ENCODE measurements around the gene PLAU. TPM values are rescaled to one million over a fixed set of nuclear protein-coding genes. Genes with fewer than 3 reads are reported as not detected.
A peak's percentile ranks its signal among the peaks of the same experiment; 100 is the strongest.

The PLAU gene
- total and polyA plus RNA-seq, 9 of the 15 experiments (the other 6 are each of a cell fraction or from before 2014, with no cell fraction given) = 2.1 to 16.9 (median 3.3) TPM

- Histone ChIP-seq H3K27me3 (ENCODE audit: control insufficient read depth in 2 of 2, insufficient read depth in 2 of 2, low read length in 2 of 2) (no peaks in the 10 kb centered on the region), H3K36me3 (ENCODE audit: control insufficient read depth, insufficient read depth, low read length) (no peaks in the 10 kb centered on the region), H3K9me1 (ENCODE audit: control insufficient read depth, insufficient read depth, low read length) (no peaks in the 10 kb centered on the region), H3K27ac (ENCODE audit: extremely low read depth, low read depth, low read length) (no peak overlapping the region), H3K9me3 (replicated peaks; ENCODE audit: control insufficient read depth, insufficient read depth, low read depth, low read length) (0 out of 2 replicates have a peak, but pooled peaks cover 3% of the 10 kb centered on the region), H3K4me1 (replicated peaks in 1 of 2; ENCODE audit: control insufficient read depth in 2 of 2, insufficient read depth in 2 of 2, low read length in 2 of 2) (peaks cover 0 to 7% of the 10 kb centered on the region in 2 experiments; a peak in 2 of 5 replicates), H3K79me2 (ENCODE audit: control insufficient read depth, insufficient read depth, low read length) (no peaks in the 10 kb centered on the region), H4K20me1 (replicated peaks; ENCODE audit: control insufficient read depth, insufficient read depth, low read length) (no peaks in the 10 kb centered on the region), H3K9ac (ENCODE audit: insufficient read depth in 1 of 2, low read depth in 2 of 2, low read length in 2 of 2) (no peak overlapping the region), H2AFZ (ENCODE audit: low read depth, low read length) (no peak overlapping the region), H3K4me2 (ENCODE audit: insufficient read depth, low read length) (no peak overlapping the region), H3K4me3 (no peak overlapping the region)
- DNase-seq (ENCODE audit: extremely low read depth in 1 of 4, low spot score in 3 of 4) (no peak), ATAC-seq (peak; percentile 42; the same call in 1 of the 3 replicates), FAIRE-seq (no peak)
- WGBS (ENCODE audit: insufficient coverage, low coverage, missing lambda C conversion rate) = 83% methylated on average over 9 of the region's 9 CpGs
- BruUV-seq (replicated peaks) = no TSS peak
- intact Hi-C loops (cut with micrococcal nuclease) (no loop called here), in situ Hi-C loops (cut with MboI) (no loop called here)
- TF ChIP-seq CBFB (CRISPR knock-in tag; IDR thresholded peaks at IDR 0.05) = no peak
- TF ChIP-seq CTCF (IDR thresholded peaks at IDR 0.05 in 2 of 3, conservative IDR thresholded peaks at IDR 0.05 in 1 of 3; ENCODE audit: insufficient read depth in 2 of 3, low read depth in 1 of 3, low read length in 3 of 3) = peak in 1 of 3 experiments; percentile 20; a peak in 1 of 6 replicates
- ChIA-PET POLR2A (interaction anchor here (0.9 to 1.0 kb wide), 2 partner anchors 16 to 205 kb away, joined by 3 read pairs; partner anchors contain the start of gene ADK), CTCF (ENCODE audit: low intra/inter-chr PET ratio) (no interaction called here)
Measured at GRCh38 chr10:73946253-73947145, 35.6 kb downstream of the PLAU start.

Measured in K562 (cell line).